Measurements from ENCODE around the gene ADCY6.

DNA sequence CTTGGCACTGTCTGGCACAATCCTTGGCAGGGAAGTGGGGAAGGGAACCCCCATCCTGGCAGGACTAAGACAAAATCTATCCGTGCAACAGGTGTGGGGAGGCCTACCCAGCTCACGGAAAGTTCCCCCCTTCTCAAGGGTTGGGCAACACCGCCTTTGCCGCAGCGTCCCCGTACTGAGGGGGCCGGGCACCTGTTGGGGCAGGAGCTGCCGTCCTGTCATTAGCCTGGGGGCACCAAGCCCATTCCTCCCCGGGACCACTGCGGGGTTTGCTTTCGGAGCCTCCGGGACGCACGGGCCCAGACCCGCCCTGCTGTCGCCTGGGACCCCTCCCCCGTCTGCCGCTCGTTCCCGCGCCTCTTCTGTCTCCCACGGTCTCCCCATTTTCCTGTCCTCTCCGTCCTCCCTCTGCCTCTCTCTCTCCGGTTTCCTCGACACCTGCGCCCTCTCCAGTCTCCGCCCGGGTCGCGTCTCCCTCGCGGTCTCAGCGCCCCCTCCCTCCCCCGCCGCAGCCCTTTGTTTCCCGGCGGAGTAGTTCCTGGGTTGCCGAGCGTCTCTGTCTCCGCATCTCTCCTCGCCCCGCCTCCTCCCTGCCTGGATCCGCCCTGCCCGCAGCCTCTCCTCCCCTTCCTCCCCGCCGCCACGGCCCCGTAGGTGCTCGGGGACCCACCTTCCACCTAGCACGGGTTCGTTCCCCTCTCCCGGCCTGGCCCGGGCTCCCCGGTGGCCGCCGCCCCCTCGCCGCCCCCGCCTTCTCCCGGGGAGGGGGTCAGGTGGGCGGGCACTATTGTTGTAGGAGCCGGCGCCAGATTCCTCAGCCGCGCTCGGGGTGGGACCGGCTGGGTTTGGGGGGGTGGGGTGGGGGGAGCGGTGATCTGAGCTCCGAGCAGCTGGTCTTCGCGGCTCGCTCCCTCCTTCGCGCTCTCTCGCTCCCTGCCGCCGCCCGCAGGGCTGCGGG is 29.3 kb upstream of the ADCY6 start, which contains the start of gene CACNB3:
- TF ChIP-seq, protein P1, sequence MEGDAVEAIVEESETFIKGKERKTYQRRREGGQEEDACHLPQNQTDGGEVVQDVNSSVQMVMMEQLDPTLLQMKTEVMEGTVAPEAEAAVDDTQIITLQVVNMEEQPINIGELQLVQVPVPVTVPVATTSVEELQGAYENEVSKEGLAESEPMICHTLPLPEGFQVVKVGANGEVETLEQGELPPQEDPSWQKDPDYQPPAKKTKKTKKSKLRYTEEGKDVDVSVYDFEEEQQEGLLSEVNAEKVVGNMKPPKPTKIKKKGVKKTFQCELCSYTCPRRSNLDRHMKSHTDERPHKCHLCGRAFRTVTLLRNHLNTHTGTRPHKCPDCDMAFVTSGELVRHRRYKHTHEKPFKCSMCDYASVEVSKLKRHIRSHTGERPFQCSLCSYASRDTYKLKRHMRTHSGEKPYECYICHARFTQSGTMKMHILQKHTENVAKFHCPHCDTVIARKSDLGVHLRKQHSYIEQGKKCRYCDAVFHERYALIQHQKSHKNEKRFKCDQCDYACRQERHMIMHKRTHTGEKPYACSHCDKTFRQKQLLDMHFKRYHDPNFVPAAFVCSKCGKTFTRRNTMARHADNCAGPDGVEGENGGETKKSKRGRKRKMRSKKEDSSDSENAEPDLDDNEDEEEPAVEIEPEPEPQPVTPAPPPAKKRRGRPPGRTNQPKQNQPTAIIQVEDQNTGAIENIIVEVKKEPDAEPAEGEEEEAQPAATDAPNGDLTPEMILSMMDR (IDR thresholded peaks at IDR 0.05; ENCODE audit: insufficient read depth, low read depth, low read length), result no peak
- no peak for TF ChIP-seq EZH2 (IDR thresholded peaks at IDR 0.05; ENCODE audit: insufficient read depth, low read length)
